ENCODE results near the gene SYNE1.

Gene SYNE1

DNA sequence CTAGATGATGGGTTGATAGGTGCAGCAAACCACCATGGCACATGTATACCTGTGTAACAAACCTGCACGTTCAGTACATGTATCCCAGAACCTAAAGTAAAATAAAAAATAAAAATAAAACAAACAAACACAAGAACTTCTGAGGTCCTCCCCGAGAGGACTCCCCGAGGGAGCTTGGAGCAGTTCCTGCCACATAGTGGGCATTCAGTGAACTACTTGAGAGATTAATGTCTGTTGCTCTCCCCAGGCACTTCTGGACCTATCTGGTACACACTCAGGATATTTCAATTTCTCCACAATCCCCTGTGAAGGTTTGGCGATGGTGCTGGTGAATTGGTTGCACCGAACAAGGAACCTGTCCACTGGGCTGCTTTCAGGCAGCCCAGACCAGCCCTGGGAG lies 518.5 kb downstream of the SYNE1 start:
- no peak overlapping the region for H3K27ac ChIP-seq
- H3K9me3 ChIP-seq = no peaks in the 10 kb centered on the region
- no peak overlapping the region for H3K4me3 ChIP-seq (ENCODE audit: low read depth in 1 of 2, low read length in 1 of 2)
- TF ChIP-seq, protein P1, sequence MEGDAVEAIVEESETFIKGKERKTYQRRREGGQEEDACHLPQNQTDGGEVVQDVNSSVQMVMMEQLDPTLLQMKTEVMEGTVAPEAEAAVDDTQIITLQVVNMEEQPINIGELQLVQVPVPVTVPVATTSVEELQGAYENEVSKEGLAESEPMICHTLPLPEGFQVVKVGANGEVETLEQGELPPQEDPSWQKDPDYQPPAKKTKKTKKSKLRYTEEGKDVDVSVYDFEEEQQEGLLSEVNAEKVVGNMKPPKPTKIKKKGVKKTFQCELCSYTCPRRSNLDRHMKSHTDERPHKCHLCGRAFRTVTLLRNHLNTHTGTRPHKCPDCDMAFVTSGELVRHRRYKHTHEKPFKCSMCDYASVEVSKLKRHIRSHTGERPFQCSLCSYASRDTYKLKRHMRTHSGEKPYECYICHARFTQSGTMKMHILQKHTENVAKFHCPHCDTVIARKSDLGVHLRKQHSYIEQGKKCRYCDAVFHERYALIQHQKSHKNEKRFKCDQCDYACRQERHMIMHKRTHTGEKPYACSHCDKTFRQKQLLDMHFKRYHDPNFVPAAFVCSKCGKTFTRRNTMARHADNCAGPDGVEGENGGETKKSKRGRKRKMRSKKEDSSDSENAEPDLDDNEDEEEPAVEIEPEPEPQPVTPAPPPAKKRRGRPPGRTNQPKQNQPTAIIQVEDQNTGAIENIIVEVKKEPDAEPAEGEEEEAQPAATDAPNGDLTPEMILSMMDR (IDR thresholded peaks at IDR 0.05) = no peak
- H3K27me3 ChIP-seq = no peaks in the 10 kb centered on the region
- no peaks in the 10 kb centered on the region for H3K4me1 ChIP-seq (ENCODE audit: control insufficient read depth in 1 of 2, insufficient read depth in 1 of 2, low read depth in 1 of 2, low read length in 1 of 2)
- H3K36me3 ChIP-seq = peaks cover 60% of the 10 kb centered on the region

- Histone ChIP-seq H3K36me3 (peaks cover 56% of the 10 kb centered on the region), H3K27me3 (no peaks in the 10 kb centered on the region), H3K27ac (no peak overlapping the region), H3K4me1 (ENCODE audit: control insufficient read depth in 1 of 2, insufficient read depth in 1 of 2, low read depth in 1 of 2, low read length in 1 of 2) (no peaks in the 10 kb centered on the region), H3K9me3 (no peaks in the 10 kb centered on the region), H3K4me3 (ENCODE audit: low read depth in 1 of 2, low read length in 1 of 2) (no peak overlapping the region)
- TF ChIP-seq, protein P1 (IDR thresholded peaks at IDR 0.05) = no peak
These were observed 518.9 kb downstream of the SYNE1 start for GRCh38 chr6:152118224-152118623.

DNA sequence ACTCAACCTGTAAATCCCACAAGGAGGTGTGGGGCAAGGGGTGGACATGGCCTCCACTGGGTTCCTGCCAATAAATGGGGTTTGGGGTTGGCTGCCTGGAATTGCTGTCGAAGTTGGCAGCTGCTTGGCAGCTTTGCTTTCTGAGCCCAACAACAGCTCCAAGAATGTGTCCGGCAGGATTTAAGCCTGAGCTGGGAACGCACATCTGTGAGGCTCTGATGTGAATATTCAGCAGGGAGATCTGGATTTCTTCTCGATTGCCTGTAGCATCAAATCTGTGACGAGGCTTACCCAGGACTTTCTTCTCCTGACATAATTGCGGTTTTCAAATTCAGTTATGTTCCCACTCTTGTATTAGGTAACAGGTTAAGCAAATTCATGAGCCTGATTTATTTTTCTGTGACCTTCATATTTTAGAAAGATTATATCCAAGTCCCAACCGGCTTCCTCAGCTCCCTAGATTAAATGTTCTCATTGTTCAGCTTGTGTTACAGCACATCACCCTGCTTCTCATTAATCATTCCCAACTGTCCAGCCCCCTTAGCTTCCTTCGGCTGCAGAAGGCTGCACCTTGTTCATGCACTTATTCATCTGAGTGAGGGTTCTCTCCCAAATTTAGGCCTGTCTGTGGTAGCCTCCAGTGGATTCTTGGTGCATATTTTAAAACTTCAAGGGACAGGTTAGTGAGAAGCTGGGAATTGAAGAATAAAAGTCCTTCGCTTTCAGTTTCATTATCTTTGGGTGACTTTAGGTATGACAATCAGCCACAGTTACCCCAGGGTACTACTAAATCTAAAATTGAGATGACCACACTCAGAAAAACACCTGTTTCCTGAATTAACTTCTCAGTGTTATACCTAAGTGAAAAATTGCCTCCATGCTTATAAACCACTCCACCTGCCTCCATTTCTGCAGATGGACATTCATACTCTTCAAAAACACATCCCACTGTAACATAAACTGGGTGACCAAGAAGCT lies 519.7 kb downstream of the SYNE1 start:
- TF ChIP-seq, protein P1 (IDR thresholded peaks at IDR 0.05) = no peak
- peaks cover 48% of the 10 kb centered on the region for H3K36me3 ChIP-seq
- H3K27ac ChIP-seq = no peak overlapping the region

GRCh38 chr6:152112491-152113261 lies 524.5 kb downstream of the SYNE1 start:
- H3K9me3 ChIP-seq = no peaks in the 10 kb centered on the region
- H3K27ac ChIP-seq = no peak overlapping the region
- H3K36me3 ChIP-seq = peaks cover 5% of the 10 kb centered on the region
- H3K4me1 ChIP-seq (ENCODE audit: control insufficient read depth in 1 of 2, insufficient read depth in 1 of 2, low read depth in 1 of 2, low read length in 1 of 2) = no peaks in the 10 kb centered on the region
- H3K27me3 ChIP-seq = peaks cover 22% of the 10 kb centered on the region
- H3K4me3 ChIP-seq (ENCODE audit: low read depth in 1 of 2, low read length in 1 of 2) = no peak overlapping the region
- TF ChIP-seq, protein P1 (IDR thresholded peaks at IDR 0.05) = no peak

More for the DNA sequence above, 519.7 kb downstream of the SYNE1 start:
- Histone ChIP-seq H3K27me3 (peaks cover 2% of the 10 kb centered on the region), H3K9me3 (no peaks in the 10 kb centered on the region), H3K4me1 (ENCODE audit: control insufficient read depth in 1 of 2, insufficient read depth in 1 of 2, low read depth in 1 of 2, low read length in 1 of 2) (no peaks in the 10 kb centered on the region), H3K4me3 (ENCODE audit: low read depth in 1 of 2, low read length in 1 of 2) (no peak overlapping the region)

GRCh38 chr6:152110886-152111820 lies 526.0 kb downstream of the SYNE1 start:
- Histone ChIP-seq H3K4me3 (ENCODE audit: low read depth in 1 of 2, low read length in 1 of 2) (no peak overlapping the region), H3K36me3 (no peaks in the 10 kb centered on the region), H3K27me3 (peaks cover 22% of the 10 kb centered on the region), H3K4me1 (ENCODE audit: control insufficient read depth in 1 of 2, insufficient read depth in 1 of 2, low read depth in 1 of 2, low read length in 1 of 2) (no peaks in the 10 kb centered on the region), H3K9me3 (no peaks in the 10 kb centered on the region), H3K27ac (no peak overlapping the region)
- TF ChIP-seq, protein P1 (IDR thresholded peaks at IDR 0.05) = no peak

All from neutrophil (primary cell).